ENCODE measurements around the gene TMEM179. TPM values are rescaled to one million over a fixed set of nuclear protein-coding genes. Genes with fewer than 3 reads are reported as not detected.
"Not testable (repeated sequence)": the region's sequence is repeated elsewhere in the genome, so short reads cannot be mapped to it uniquely, and the experiment has no call there.

The TMEM179 gene
- total RNA-seq, 1 experiment from 2014 or later: 7.4 TPM

DNA sequence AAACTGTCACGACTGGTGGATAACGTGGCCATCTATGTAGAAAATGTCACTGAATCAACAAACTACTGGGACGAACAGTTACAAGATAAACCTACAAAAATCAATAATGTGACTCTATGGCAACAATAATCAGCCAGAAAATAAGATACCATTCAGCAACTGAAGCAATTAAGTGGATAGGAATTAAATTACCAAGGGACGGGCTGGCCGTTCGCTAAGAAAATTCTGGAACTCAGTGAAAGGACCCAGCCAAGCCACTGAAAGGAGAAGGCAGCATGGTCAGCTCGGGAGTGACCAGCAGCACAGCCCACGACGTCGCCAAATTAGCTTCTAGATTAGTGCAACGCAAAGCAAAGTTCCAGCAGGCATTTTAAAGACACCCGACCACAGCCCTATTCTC, 33.6 kb upstream of the TMEM179 start:
- DNase-seq (ENCODE audit: low read depth): no peak

DNA sequence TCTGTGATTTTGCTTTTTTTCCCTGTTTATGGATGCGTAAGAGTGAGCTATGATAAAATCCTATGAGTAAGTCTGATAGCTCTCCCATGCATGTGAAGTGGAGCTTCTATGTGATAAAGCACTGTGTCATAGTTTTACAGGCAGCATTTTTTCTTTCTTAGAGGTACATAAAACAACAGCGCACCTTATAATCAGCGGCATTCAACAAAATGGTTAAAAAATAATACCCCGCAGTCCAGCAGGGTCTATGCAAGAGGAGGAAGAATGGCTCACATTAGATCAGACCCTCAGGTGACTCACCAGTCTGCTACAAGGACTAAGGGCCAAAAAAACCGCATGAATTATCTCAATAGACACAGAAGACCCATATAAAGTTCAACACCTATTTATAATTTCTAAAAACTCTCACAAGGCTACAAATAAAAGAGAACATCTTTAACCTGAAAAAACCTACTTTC, 33.0 kb upstream of the TMEM179 start:
- DNase-seq (ENCODE audit: low read depth): peak; percentile 46

DNA sequence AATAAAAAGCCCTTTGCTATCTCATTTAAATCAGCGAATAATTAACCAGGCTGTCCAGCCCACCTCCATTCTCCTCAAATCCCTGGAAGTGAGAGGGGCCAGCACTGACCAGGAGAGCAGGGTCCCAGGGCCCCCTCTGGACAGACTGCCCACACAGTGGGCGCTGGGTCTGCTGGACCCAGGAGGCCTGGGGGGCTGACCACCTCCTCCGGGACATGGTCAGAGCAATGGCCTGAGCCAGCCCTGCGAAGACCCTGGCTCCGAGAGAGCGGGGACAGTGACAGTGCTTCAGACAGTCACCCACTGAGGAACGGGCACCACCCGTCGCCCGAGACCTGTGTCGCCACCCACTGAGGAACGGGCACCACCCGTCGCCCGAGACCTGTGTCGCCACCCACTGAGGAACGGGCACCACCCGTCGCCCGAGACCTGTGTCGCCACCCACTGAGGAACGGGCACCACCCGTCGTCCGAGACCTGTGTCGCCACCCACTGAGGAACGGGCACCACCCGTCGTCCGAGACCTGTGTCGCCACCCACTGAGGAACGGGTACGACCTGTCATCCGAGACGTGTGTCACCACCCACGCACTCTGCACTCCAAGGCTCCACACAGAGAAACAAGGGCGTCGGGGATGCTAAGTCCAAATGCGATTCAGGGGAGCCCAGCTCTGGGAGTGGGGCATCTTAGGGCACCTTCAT, 32.4 kb upstream of the TMEM179 start:
- not testable (repeated sequence) for DNase-seq (ENCODE audit: low read depth)

DNA sequence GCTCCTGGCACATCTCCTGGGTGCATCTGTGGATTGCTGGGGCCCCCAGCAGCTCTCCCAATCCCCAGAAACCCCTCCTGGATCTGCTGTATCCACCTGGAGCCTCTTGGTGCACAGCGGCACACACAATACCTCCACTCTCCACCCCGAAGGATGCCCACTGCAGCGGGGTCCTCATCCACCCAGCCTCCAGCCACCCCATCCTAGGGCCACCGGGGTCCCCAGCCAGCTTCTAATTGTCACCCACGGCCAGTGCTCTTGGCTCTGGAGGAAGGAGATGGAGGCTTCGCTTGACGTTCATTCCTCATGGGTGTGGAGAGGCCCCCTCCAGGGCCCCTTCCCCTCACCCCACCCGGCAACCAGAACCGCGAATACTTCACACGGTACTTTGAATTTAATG, 31.6 kb upstream of the TMEM179 start:
- DNase-seq (ENCODE audit: low read depth): no peak

DNA sequence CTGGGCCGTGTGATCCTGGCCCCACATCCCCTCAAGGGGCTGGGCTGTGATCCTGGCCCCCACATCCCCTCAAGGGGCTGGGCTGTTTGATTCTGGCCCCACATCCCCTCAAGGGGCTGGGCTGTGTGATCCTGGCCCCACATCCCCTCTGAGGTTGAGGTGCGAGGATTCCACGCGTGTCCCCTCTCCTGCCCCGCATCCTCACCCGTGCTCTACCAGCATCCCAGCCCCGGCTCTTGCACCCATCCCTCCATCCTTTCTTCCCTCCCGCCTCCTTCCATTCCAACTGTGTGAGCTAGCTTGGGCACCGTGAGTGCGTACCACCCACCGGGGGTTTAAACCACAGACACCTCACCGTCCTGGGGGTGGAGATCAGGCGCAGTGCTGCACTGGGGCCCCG, 31.1 kb upstream of the TMEM179 start:
- no peak for DNase-seq (ENCODE audit: low read depth)

DNA sequence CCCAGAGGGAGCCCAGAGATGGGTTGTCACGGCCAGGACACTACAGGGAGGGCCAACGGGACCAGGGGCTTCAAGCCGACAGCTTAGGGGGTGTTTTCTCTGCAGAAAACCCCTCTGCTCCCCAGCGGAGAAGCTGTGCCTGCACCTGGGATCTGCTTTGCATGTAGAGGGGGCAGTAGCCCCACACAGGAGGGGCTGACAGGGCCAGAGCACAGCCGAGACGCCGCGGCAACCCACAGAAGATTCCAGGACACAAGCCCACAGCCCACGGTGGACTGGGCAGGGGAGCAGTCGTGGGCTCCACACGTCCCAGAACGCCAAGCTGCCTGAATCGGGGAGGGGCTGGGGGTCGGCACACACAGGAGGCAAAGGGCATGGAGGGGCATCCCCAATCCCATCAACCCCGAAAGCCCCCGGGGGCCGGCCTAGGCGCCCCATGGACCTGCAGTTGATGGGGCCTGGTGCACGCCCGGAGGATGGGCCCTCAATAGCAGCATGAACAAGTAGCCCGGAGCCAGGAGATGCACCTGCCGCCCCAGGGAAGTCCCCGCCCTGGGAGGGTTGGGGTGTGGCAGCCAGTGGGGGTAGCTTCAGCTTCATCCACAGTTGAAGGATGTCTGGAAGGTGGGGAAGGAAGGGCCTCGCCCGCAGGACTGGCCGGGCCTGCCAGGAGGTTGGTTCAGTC, 30.5 kb upstream of the TMEM179 start:
- no peak for DNase-seq (ENCODE audit: low read depth)

DNA sequence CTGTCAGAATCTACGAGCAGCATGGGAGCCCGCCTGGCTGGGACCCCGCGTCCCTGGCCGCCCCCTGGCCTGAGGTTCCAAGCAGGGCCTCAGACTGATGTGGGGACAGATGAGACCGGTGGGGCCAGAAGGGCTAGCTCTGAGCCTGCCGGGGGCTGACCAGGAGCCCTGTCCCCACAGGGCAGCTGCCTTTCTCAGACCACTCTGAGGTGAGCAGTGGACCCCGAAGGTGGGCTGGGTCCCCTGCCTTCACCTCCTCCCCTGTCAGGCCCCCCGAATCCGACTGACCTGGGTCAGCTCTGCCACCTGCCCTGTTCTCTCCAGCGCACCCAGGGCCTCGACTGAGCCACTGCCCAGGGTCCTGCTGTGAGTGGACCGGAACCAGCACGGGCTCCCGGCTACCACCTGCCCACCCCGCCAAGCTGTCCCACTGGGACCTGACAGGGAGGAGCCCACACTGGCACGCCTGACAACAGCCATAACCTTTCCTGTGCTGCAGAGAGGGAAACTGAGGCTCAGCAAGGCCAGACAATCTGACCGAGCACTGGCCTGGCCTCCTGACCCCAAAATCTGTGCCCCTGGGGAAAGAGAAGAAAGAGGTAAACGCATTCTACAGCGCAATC, 29.7 kb upstream of the TMEM179 start:
- no peak for DNase-seq (ENCODE audit: low read depth)

DNA sequence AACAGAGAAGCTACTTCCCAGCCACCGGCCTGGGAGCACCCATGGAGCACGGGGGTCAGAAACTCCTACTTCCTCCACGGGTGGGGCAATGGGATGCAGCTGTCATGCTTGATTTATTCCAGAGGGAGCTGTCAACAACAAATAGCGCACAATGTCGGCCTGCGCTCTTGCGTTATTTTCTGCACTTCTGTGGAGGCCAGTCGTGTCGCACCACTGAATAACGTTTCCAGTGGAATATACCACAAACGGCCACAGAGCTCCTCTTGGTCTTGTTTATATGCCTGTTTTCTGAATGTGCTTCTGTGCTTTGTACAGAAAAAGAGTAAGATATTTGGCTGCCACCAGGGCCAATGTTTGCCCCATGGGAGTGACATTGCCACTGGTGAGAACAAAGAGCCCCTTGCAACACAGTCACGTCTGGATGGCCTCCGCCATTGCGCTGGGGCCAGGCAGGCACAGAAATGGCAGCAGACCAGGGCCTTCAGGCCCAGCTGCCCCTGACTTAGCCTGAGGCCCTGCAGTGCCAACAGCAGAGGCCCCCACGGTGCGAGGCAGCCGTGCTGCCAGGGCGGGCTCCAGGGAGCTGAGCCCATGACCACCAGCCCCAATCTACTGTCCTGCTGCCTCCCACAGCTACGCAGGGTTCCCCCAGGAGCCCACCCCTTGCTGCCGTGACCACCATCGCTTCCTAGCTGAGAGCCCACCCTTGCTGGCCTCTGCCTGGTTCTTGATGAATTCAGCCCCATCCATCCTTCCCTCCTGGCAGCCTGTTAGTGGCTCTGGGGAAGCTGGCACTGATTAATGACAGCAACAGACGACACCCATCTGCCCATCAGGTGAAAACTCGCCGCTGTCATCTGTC, 28.9 kb upstream of the TMEM179 start:
- DNase-seq (ENCODE audit: low read depth): no peak

DNA sequence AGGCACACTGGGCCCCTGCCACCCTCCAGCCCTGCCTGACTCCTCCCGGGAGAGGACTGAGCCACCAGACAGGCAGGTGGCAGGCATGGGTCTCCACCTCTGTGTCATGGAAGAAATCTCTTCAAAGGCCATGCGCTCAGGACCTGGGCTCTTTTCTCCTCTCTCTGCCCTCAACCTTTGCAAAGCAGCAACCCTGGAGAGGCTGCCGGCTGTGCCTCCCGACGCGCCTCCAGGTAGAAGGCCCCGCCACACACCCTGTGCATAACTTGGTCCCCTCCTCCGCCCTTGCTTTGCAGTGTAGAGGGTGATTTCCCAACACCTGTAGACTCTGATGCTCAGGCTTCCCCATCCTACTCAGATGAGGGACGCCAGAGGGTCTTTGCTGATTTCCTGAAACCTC, 28.2 kb upstream of the TMEM179 start:
- DNase-seq (ENCODE audit: low read depth): no peak

DNA sequence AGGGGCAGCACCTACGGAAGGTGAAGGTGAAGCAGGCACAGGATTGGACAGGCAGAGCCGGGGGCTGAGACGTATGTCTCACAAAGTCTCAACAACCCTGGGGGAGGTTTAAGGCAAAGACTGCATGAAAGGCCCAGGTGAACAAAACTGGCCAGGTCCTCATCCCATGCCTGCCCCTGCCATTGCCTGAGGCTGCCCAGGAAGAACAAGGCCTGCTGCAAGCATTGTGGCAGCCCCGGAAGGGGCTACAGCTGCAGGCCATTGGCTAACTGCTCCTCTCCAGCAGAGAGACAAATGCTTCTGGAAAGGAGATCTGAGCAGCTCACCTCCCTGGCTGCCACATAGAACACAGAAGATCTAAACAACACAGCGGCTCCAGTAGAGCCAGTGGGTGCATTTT, 20.4 kb upstream of the TMEM179 start:
- no peak for DNase-seq (ENCODE audit: low read depth)

DNA sequence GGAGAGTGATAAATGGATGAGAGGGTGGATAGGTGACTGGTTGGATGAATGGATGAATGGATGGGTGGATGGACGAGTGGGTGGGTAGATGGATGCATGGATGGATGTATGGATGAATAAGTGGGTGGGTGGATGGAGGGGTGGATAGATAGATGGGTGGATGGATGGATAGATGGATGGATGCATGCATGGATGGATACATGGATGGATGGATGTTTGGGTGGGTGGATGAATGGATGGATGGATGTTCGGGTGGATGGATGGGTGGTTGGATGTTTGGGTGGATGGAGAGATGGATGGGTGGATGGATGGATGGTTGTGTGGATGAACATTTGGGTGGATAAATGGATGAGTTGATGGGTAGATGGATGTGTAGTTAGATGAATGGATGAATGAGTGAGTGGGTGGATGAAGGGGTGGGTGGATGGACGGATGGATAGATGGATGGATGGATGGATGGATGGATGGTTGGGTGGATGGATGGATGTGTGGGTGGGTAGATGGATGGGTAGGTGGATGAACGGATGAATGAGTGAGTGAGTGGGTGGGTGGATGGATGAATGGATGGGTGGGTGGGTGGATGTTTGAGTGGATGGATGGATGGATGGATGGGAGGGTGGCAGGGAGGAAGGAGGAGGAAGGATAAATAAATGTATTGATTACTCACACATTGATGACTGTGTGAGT, 9.7 kb upstream of the TMEM179 start:
- no peak for DNase-seq (ENCODE audit: low read depth)

DNA sequence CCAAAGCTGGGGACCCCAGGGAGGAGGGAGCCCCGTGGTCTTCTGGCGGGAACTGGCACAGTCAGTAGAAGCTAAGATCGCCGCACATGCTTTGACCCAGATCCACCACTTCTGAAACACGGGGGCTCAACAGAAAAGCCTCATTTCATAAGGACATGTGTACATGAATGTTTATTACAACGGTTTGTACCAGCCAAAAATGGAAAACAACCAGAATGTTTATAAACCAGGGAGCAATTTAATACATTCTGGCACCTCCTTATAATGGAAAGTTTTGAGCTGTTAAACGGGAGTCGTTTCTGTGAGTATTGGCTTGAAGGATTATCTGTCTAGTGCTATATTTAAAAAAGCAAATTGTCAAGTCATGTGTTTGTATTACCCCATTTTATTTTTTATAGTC, 7.3 kb upstream of the TMEM179 start:
- DNase-seq (ENCODE audit: low read depth): no peak

DNA sequence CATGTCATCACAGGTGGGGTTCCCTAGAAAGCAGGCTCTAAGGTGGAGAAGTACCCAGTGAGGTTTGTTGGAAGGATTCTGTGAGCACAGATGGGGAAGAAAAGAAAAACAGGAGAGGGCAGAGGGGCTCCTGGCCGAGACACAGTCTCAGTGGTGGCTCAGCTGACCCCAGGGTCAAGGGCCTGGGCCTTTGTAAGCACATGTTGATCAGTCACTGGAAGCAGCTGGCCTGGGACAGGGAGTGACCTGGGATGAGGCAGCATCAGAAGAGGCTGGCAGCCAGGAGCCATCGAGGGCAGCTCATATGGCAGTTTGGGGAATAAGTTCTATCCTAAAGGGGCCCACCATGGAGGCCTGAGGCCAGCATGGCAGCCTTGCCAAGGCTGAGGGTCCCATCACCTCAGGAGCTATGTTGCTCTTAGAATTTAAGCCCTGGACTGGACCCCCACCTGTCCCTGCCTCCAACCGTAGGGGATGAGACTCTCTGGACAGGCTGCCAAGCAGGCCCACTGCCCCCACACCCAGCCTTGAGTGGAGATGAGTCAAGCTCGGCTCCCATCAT, 6.3 kb upstream of the TMEM179 start:
- no peak for DNase-seq (ENCODE audit: low read depth)

DNA sequence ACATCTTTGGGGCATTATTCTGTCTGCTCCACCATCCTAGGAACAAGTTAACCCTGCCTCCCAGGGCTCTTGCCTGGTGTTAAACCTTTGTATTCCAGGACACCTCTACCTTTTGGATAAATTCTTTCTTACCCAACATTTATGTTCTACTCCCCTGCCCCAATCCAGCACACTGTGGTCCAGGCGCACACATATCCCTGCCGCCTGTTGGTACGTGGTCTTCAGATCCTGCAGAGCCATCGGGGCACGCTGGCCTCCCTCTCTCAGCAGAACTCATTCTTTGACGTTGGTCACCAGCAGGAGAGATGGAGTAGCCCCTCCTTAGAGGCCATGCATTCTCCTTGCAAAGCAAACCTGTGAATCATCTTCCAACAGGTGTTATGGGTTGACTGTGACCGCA, 5.1 kb upstream of the TMEM179 start:
- no peak for DNase-seq (ENCODE audit: low read depth)

DNA sequence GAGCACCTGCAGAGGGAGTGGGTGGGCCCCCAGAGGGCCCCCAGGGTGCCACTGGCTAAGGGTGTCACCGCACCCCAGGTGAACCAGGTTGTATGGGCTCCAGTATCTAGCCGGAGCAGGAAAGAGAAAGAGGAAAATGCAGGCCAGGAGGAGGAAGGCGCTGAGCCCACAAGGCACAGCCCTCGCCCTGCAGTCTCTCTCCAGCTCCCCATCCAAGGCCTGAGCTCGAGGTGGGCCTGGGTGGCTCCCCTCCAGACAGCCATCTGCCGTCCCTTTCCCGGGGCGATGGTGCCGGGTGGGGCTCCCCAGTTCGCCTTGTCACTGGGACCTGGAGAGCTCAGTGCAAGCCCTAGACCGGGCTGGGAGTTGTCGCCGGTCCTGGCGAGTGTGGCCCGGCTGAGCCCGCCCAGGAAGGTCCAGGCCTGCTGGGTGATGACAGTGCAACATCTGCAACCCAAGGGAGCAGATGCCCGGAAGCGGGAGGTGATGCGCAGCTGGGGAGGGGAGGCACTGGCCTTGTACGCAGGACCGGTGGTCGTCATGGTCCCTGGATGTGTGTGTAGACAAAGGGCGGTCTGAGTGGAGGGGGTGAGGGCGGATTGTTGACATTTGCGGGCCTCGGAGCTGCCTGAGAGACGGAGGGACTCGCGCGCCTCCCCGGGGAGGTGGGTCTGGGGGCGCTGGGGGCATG, 716 bp downstream of the TMEM179 start:
- no peak for DNase-seq (ENCODE audit: low read depth)

DNA sequence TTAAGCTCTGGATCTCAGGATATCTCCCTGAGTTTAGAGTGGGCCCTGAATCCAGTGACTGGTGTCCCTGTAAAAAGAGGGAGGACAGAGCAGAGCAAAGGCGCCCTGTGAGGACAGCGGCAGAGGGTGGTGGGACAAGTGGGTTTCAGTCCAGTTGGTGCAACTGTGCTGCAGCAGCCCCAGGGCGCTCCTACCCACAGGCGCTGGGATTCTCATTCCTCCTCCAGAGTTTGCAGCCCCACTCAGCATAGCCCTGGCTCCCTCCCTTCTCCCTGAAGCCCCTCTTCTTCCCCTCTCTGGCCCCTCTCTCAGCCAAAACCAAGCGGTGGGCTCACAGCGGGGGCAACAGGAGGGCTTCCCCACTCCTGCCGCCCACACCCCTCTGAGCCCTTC, 1.6 kb downstream of the TMEM179 start:
- no peak for DNase-seq (ENCODE audit: low read depth)

DNA sequence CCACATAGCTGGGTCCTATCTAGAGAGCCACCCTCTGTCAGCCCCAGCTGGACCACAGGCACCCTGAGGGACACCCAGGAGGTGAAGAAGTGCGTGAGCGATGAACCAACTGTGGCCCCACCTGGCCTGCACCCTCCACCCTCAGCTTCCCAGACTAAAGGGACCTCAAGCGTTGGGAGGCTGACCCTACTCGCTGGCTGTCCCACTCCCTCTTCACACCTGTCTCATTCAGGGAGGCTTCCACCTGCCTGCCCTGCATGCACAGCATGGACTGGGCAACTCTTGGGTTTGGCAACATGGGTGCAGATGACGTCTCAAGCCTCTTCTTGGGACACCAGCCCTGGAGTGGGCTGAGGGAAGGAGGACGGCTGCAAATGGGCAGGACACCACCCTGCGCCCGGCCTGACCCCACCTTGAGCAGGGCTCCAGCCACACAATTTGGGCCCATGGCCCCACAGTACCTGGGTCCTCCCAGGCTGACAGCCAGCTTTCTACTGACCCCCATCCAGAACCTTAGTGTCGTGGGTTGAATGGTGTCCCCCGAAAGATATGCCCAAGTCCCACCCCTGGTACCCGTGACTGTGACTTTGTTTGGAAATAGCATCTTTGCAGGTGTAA, 2.1 kb downstream of the TMEM179 start:
- no peak for DNase-seq (ENCODE audit: low read depth)

DNA sequence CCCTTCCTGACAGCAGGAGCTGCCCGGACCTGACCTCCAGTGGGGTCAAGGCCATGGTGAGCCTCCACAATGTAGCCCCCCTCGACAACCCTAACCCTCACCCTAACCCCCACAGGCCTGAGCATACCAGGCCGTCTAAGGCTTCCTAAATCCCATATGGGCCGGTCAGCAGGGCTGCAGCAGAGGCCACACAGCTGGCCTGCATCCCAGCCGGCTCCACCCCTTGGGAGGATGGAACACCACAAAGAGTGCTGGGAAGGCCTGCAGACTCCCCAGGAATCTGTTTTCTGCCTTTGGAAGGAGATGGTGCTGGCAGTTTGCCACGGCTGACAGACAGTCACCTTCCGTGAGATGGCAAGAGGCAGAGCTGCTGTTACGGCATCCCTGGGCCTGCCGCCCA, 2.8 kb downstream of the TMEM179 start:
- peak; percentile 45 for DNase-seq (ENCODE audit: low read depth)

DNA sequence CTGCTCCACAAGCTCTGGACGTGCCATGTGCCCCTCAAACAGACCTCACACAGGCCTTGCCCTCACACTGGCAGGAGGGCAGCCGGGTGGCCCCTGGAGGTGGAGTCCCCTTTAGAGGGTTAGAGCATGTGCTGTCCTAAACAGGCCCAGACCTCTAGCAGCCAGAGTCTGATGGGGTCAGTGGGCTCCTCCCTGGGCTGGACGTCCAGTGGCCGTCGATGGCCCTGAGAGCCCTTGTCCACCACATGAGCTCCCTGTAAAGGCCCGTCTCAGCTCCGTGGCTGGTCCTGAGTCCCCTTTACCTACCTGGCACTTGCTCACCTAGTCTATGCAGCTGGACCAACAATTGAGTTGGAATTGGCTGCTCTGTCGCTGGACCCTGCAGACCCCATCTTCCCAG, 3.8 kb downstream of the TMEM179 start:
- no peak for DNase-seq (ENCODE audit: low read depth)

DNA sequence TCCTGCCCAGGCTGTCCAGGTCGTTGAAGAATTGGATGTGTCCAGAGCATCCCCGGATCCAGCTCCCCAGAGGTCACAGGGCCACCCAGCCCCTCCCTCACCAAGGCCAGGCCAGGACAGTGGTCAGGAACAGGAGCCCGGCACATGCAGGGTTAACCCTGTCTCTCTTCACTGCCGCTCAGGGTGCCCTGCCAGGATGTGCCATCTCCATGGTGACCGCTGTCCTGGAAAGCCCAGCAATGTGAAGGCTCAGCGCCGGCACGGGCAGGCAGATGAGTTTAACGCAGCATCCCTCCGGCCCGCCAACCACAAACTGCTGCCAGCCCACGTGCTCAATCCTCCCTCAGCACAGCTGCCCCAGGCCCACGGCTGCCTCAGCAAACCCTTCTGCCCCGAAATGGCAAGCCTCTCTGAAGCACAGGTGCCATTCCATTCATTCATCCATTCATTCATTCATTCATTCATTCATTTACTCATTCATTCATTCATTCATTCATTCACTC, 4.4 kb downstream of the TMEM179 start:
- DNase-seq (ENCODE audit: low read depth): peak; percentile 59

Data from Daoy (cell line).